Activated CD4-positive, alpha-beta T cell treated with anti-CD3 and anti-CD28 coated beads for 36 hours (primary cell): ENCODE measurements around the gene MYO7A. TPM values are rescaled to one million over a fixed set of nuclear protein-coding genes. Genes with fewer than 3 reads are reported as not detected.
A peak's percentile ranks its signal among the peaks of the same experiment; 100 is the strongest.

ENCODE experiments used
- ATAC-seq: fragments of 200-7000 bp; cut with Tn5 transposase; one replicate; pipeline ENCODE4 v1.10.0; 2021; ENCODE audit warnings: mild to moderate bottlenecking, moderate library complexity
- CTCF ChIA-PET: fragments of 350-600 bp; sonication (Branson Sonifier 250); formaldehyde crosslinking; loops from one replicate; lab custom pipeline; 2021; ENCODE audit warnings: antibody characterized with exemption; lab: Charles Lee
- POLR2A ChIA-PET: fragments of 350-600 bp; sonication (Branson Sonifier 250); formaldehyde crosslinking; loops from one replicate; lab custom pipeline; 2021; ENCODE audit warnings: antibody characterized with exemption, inconsistent platforms; lab: Charles Lee
- DNase-seq: peaks from one replicate; pipeline ENCODE4 v3.0.0-alpha.2; 2020
- H3K27ac Mint-ChIP-seq: one replicate; pipeline ENCODE4 v1.8.0; 2021; ENCODE audit warnings: mixed read lengths
- H3K27me3 Mint-ChIP-seq: one replicate; pipeline ENCODE4 v1.8.0; 2021; ENCODE audit warnings: mixed read lengths
- H3K36me3 Mint-ChIP-seq: one replicate; pipeline ENCODE4 v1.8.0; 2021; ENCODE audit warnings: low read depth, mixed read lengths
- H3K4me1 Mint-ChIP-seq: one replicate; pipeline ENCODE4 v1.8.0; 2021; ENCODE audit warnings: mixed read lengths
- H3K4me3 Mint-ChIP-seq: one replicate; pipeline ENCODE4 v1.8.0; 2021; ENCODE audit warnings: mild to moderate bottlenecking, moderate library complexity, mixed read lengths
- H3K9me3 Mint-ChIP-seq: one replicate; pipeline ENCODE4 v1.8.0; 2021; ENCODE audit warnings: low read depth, mixed read lengths
- intact Hi-C, 2 experiments: fragments of 100-400 bp; cut with DNase I in 1 of 2; cut with micrococcal nuclease in 1 of 2; formaldehyde crosslinking; loops; one replicate each; pipeline versions ENCODE4 v1.14.2 to v1.15.1; 2022 to 2024; cut with DNase I, micrococcal nuclease
- total RNA-seq, 2 experiments: library from RNA; stranded (reverse); gene quantifications; one replicate each; pipeline ENCODE4 v1.2.3, GENCODE V29; 2021

The MYO7A gene
- total RNA-seq, 2 experiments from 2014 or later, result 0.23 to 0.48 TPM

- ChIA-PET CTCF (interaction anchor here (1.1 to 5.5 kb wide), 2 partner anchors 63 to 357 kb away, joined by 3 to 79 read pairs; partner anchors contain the start of gene MYO7A), POLR2A (no interaction called here)
- H3K27ac Mint-ChIP-seq, result no peak overlapping the region
- H3K27me3 Mint-ChIP-seq, result no peaks in the 10 kb centered on the region
- ATAC-seq, result no peak
- intact Hi-C loops, result no loop called here
- H3K4me3 Mint-ChIP-seq, result no peak overlapping the region
- H3K36me3 Mint-ChIP-seq, result no peaks in the 10 kb centered on the region
- H3K9me3 Mint-ChIP-seq, result no peaks in the 10 kb centered on the region
- H3K4me1 Mint-ChIP-seq, result peaks cover 3% of the 10 kb centered on the region
- no peak for DNase-seq
Measured at GRCh38 chr11:77190331-77191075, 62.5 kb downstream of the MYO7A start.

DNA sequence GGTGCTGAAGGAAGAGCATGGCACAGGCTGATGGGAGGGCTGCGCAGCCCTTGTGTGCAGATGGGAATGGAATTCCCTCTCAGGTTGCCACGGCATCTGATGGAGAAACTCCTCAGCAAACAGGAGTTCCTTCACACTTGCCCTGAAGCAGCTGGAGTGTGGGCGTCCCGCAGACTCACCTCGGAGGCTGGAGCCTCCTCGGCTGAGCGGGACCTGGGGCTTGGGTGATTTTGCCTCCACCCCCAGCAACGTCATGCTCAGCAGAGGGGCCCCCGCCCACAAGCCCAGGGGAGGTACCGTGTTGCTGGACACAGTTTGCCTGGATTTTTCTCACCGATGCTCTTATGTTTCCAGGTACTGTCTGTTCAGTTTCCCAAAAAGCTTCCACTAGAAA is 63.4 kb downstream of the MYO7A start:
- Mint-ChIP-seq H3K27me3 (no peaks in the 10 kb centered on the region), H3K27ac (no peak overlapping the region), H3K4me3 (no peak overlapping the region), H3K36me3 (no peaks in the 10 kb centered on the region), H3K9me3 (no peaks in the 10 kb centered on the region), H3K4me1 (peaks cover 3% of the 10 kb centered on the region)
- POLR2A ChIA-PET, result no interaction called here
- CTCF ChIA-PET, result interaction anchor here (0.6 to 1.1 kb wide), 3 partner anchors 40 to 356 kb away, joined by 3 to 6 read pairs (median 3); no protein-coding TSS in a partner anchor
- DNase-seq (no peak), ATAC-seq (no peak)
- intact Hi-C loops, result no loop called here

- intact Hi-C loops, result loop anchor here (1.0 to 2.0 kb wide), 3 partner anchors 356 to 427 kb away; no protein-coding TSS in a partner anchor
- POLR2A ChIA-PET, result no interaction called here
- no peaks in the 10 kb centered on the region for H3K36me3 Mint-ChIP-seq
Measured at GRCh38 chr11:77191823-77192495, 63.9 kb downstream of the MYO7A start.

DNA sequence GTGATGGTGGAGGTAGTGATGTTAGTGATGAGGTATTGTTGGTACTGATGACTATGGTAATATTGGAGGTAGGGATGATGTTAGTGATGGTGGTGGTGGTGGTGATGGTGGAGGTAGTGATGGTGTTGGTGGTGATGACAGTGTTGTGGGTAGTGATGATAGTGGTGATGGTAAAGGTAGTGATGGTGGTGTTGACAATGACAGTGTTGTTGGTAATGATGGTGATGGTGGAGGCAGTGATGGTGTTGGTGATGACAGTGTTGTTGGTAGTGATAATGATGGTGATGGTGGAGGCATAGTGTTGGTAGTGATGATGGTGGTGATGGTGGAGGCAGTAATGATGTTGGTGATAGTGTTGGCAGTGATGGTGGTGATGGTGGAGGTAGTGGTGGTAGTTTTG is 65.1 kb downstream of the MYO7A start:
- ATAC-seq, result no peak
- no peak for DNase-seq
- CTCF ChIA-PET, result interaction anchor here (1.0 to 1.3 kb wide), 2 partner anchors 353 to 356 kb away, joined by 3 read pairs; no protein-coding TSS in a partner anchor
- H3K27ac Mint-ChIP-seq, result no peak overlapping the region
- POLR2A ChIA-PET, result no interaction called here
- intact Hi-C loops, result loop anchor here in 1 of 2 experiments (2.0 kb wide), 1 partner anchor 356 kb away; no protein-coding TSS in a partner anchor
- H3K9me3 Mint-ChIP-seq, result no peaks in the 10 kb centered on the region
- H3K4me1 Mint-ChIP-seq, result no peaks in the 10 kb centered on the region
- no peaks in the 10 kb centered on the region for H3K36me3 Mint-ChIP-seq
- H3K27me3 Mint-ChIP-seq, result no peaks in the 10 kb centered on the region
- no peak overlapping the region for H3K4me3 Mint-ChIP-seq

More at GRCh38 chr11:77191823-77192495, 63.9 kb downstream of the MYO7A start:
- Mint-ChIP-seq H3K4me1 (no peaks in the 10 kb centered on the region), H3K27ac (no peak overlapping the region), H3K4me3 (no peak overlapping the region), H3K27me3 (no peaks in the 10 kb centered on the region), H3K9me3 (no peaks in the 10 kb centered on the region)
- DNase-seq (peak; percentile 81), ATAC-seq (peak; percentile 83)
- CTCF ChIA-PET, result interaction anchor here (0.6 to 1.0 kb wide), 4 partner anchors 41 to 430 kb away, joined by 3 read pairs; no protein-coding TSS in a partner anchor

DNA sequence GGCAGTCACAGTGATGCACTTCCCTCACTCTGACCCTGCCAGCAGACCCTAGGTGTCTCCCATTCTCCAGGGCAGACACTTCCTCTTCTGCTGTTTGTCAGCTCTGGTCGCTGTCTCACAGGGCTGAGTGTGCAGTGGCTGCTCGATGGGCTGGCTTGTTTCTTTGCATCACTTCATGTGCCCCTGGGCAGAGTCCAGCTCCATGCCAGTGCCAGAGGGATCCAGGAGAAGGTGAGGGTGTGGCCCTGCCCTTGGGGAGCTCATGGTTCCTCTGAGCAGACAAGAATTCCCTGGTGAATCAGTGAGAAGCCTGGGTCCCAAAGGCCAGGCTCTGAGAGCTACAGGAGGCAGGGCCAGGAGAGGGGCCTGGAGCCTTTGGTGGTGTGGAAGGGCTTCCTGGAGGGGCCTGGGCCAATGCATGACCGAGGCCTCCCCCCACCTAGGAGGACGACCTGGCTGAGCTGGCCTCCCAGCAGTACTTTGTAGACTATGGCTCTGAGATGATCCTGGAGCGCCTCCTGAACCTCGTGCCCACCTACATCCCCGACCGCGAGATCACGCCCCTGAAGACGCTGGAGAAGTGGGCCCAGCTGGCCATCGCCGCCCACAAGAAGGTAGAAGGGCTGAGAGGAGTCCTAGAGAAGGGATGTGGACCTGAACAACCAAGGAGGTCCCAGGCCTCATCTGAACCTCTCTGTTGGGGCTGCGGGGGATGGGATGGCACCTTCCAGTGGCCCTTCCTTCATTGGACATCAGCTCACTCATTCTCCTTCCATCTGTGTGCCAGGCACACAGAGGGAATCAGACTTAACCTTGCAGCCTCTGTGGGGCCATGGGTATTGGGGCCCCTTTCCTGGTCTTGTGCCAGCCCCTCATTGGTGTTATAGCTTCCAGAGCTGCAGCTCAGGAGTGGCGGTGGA is 66.1 kb downstream of the MYO7A start:
- no peak for ATAC-seq
- intact Hi-C loops, result loop anchor here in 1 of 2 experiments (2.0 kb wide), 1 partner anchor 355 kb away; no protein-coding TSS in a partner anchor

GRCh38 chr11:77195071-77195755 is 67.2 kb downstream of the MYO7A start:
- CTCF ChIA-PET, result interaction anchor here (0.6 to 2.9 kb wide), 4 partner anchors 73 to 353 kb away, joined by 3 to 15 read pairs (median 4); no protein-coding TSS in a partner anchor
- H3K27ac Mint-ChIP-seq, result no peak overlapping the region
- intact Hi-C loops, result no loop called here
- no peaks in the 10 kb centered on the region for H3K9me3 Mint-ChIP-seq
- POLR2A ChIA-PET, result interaction anchor here (0.6 kb wide), 1 partner anchor 86 kb away, joined by 3 read pairs; no protein-coding TSS in a partner anchor
- DNase-seq (no peak), ATAC-seq (no peak)
- H3K36me3 Mint-ChIP-seq, result no peaks in the 10 kb centered on the region
- no peaks in the 10 kb centered on the region for H3K27me3 Mint-ChIP-seq
- no peak overlapping the region for H3K4me3 Mint-ChIP-seq
- H3K4me1 Mint-ChIP-seq, result no peaks in the 10 kb centered on the region

More for the DNA sequence above, 66.1 kb downstream of the MYO7A start:
- H3K27ac Mint-ChIP-seq, result no peak overlapping the region
- no peaks in the 10 kb centered on the region for H3K27me3 Mint-ChIP-seq
- no peak overlapping the region for H3K4me3 Mint-ChIP-seq
- ChIA-PET POLR2A (no interaction called here), CTCF (interaction anchor here (0.6 to 2.9 kb wide), 4 partner anchors 143 to 354 kb away, joined by 3 to 15 read pairs (median 3); no protein-coding TSS in a partner anchor)
- H3K4me1 Mint-ChIP-seq, result no peaks in the 10 kb centered on the region
- no peaks in the 10 kb centered on the region for H3K36me3 Mint-ChIP-seq
- DNase-seq, result no peak
- H3K9me3 Mint-ChIP-seq, result no peaks in the 10 kb centered on the region

DNA sequence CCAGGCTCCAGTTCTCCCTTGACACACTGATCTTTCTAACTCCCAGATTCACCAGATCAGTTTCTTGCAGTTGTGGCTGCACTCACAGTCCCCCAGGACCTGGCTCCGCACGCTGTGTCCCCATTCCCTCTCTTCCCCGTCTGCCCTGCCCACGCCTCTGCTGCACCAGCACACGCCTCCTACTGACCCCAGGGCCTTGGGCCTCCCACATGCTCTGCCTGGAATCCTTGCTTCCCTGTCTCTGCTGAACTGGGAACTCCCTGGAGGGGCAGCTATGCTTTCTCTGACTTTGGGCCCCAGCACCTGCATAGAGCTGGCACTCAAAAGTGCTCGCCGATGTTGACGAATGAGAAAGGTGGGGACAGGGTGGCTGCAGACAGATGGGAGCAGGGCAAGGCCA is 68.9 kb downstream of the MYO7A start:
- Mint-ChIP-seq H3K4me3 (no peak overlapping the region), H3K36me3 (no peaks in the 10 kb centered on the region), H3K4me1 (no peaks in the 10 kb centered on the region), H3K27ac (no peak overlapping the region), H3K9me3 (no peaks in the 10 kb centered on the region), H3K27me3 (no peaks in the 10 kb centered on the region)
- POLR2A ChIA-PET, result no interaction called here
- intact Hi-C loops, result no loop called here
- DNase-seq (no peak), ATAC-seq (no peak)
- CTCF ChIA-PET, result interaction anchor here (2.9 kb wide), 1 partner anchor 352 kb away, joined by 15 read pairs; no protein-coding TSS in a partner anchor

DNA sequence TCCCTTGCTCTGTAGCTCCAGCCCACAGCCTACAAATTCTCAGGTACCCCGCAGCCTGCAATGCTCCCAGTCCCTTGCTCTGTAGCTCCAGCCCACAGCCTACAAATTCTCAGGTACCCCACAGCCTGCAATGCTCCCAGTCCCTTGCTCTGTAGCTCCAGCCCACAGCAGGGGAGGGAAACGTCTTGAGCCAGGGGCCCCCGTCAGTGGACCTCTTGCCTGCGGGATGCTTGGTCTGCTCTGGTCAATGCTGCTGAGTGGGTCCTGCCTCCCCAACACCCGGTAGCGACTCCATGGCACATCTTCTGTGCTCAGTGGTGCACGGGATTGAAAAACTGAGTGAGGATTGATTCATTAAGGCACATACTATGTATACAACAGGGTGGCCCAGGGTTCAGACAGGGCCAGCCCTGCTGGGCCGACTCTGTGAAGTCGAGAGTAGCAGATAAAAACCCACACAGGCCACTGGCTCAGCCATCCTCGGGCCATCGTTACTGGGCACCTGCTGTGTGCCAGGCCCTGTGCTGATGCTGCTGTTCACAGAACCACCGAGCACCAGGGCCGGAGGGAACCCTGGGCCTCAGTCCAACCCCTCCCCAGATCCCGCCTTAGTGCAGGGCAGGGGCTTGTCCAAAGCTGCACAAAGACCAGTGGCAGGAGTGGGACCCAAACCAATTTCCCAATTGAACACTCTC is 69.7 kb downstream of the MYO7A start:
- POLR2A ChIA-PET, result no interaction called here

GRCh38 chr11:77198440-77198849 is 70.4 kb downstream of the MYO7A start:
- Mint-ChIP-seq H3K9me3 (no peaks in the 10 kb centered on the region), H3K4me1 (no peaks in the 10 kb centered on the region), H3K36me3 (no peaks in the 10 kb centered on the region), H3K27ac (no peak overlapping the region), H3K4me3 (no peak overlapping the region), H3K27me3 (no peaks in the 10 kb centered on the region)
- intact Hi-C loops, result no loop called here
- DNase-seq, result peak; percentile 59
- CTCF ChIA-PET, result interaction anchor here (0.7 to 1.3 kb wide), 3 partner anchors 9 to 71 kb away, joined by 3 to 4 read pairs (median 4); no protein-coding TSS in a partner anchor
- POLR2A ChIA-PET, result no interaction called here
- peak; percentile 69 for ATAC-seq

More for the DNA sequence above, 69.7 kb downstream of the MYO7A start:
- ATAC-seq, result no peak
- CTCF ChIA-PET, result interaction anchor here (1.2 to 2.9 kb wide), 3 partner anchors 17 to 351 kb away, joined by 3 to 15 read pairs (median 4); no protein-coding TSS in a partner anchor
- DNase-seq, result peak; percentile 1
- H3K36me3 Mint-ChIP-seq, result no peaks in the 10 kb centered on the region
- no peaks in the 10 kb centered on the region for H3K9me3 Mint-ChIP-seq
- H3K4me1 Mint-ChIP-seq, result no peaks in the 10 kb centered on the region
- H3K27me3 Mint-ChIP-seq, result no peaks in the 10 kb centered on the region
- intact Hi-C loops, result no loop called here
- no peak overlapping the region for H3K4me3 Mint-ChIP-seq
- H3K27ac Mint-ChIP-seq, result no peak overlapping the region
